ENCODE results near the gene ABCC5.

Gene ABCC5

DNA sequence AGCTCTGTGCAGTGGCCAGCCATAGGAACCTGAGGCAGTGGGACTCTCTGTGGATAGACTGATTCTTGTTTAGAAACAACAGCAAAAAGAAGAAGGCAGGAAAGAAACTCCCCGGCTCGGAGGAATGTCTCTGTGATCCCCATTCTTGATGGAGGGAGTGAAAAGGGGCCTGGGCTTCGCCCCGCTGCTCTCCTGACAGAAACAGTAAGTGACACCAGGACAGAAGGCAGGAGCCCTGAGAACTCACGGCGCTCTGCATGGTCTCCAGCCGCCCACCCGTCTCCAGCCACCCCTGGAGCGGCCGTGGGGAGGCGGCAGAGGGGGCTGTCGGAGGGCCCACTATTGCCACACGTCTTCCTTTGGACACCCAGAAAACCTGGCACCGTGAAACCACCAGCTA, 97.3 kb downstream of the ABCC5 start:
- no peak for DNase-seq (ENCODE audit: extremely low read depth, low read depth)
- TF ChIP-seq, protein P1, sequence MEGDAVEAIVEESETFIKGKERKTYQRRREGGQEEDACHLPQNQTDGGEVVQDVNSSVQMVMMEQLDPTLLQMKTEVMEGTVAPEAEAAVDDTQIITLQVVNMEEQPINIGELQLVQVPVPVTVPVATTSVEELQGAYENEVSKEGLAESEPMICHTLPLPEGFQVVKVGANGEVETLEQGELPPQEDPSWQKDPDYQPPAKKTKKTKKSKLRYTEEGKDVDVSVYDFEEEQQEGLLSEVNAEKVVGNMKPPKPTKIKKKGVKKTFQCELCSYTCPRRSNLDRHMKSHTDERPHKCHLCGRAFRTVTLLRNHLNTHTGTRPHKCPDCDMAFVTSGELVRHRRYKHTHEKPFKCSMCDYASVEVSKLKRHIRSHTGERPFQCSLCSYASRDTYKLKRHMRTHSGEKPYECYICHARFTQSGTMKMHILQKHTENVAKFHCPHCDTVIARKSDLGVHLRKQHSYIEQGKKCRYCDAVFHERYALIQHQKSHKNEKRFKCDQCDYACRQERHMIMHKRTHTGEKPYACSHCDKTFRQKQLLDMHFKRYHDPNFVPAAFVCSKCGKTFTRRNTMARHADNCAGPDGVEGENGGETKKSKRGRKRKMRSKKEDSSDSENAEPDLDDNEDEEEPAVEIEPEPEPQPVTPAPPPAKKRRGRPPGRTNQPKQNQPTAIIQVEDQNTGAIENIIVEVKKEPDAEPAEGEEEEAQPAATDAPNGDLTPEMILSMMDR (IDR thresholded peaks at IDR 0.05; ENCODE audit: low read depth, low read length), result no peak

DNA sequence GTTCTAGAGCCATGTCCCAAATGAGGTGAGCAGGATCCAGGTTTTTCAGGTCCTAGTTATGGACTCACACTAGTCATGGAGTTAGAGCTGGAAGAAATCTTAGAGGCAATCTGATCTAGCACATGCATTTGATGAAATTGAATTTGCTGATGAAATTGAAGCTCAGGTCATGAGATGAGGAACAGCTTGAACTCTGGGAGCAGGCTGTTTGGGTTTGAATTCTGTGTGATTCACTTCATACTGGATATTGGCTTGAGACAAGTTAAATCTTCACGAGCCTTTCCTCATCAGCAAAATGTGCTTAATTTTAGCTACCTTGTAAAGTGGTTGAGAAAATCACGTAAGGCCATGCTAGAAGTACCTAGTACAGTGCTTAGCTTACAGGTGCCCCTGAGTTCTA, 99.5 kb downstream of the ABCC5 start:
- TF ChIP-seq, protein P1 (IDR thresholded peaks at IDR 0.05; ENCODE audit: low read depth, low read length), result no peak
- DNase-seq (ENCODE audit: extremely low read depth, low read depth), result no peak

DNA sequence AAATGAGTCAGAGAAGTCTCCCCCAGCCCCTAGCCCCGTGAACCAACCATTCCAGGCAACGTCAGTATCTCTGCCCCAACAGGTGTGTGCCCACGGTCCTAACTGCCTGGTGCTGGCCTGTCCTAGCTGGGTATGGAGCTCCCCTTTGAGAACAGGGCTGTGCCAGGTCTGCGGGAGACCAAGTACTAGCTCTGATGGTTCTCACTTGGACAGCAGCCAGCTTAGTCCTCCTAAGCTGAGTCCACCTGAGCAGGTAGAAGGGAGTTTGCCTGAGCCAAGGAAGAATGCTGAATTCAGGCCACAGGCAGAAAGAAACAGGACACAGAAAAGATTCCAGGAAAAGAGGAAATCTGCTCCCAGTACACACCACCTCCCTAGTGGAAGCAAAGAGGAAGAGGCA, 99.9 kb downstream of the ABCC5 start:
- TF ChIP-seq, protein P1 (IDR thresholded peaks at IDR 0.05; ENCODE audit: low read depth, low read length), result no peak
- no peak for DNase-seq (ENCODE audit: extremely low read depth, low read depth)

DNA sequence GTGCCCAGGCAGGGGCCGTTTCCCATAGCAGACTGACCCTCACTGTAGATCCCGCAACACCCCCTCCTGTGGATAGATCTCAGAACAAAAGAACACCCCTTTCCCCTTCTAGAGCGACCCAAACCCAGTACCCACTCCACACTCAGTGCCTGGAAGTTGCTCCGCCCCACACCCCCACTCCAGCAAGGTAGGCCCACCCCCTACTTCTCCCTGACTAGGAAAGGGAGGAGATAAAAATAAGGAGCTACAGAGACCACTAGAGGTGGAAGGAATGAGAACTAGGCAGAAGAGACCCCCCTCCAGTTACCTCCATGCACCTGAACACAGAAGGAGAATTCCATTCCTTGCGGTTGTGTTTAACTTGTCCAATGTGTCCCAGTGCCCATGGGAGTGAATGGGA, 102.8 kb downstream of the ABCC5 start:
- TF ChIP-seq, protein P1 (IDR thresholded peaks at IDR 0.05; ENCODE audit: low read depth, low read length), result no peak
- DNase-seq (ENCODE audit: extremely low read depth, low read depth), result no peak

DNA sequence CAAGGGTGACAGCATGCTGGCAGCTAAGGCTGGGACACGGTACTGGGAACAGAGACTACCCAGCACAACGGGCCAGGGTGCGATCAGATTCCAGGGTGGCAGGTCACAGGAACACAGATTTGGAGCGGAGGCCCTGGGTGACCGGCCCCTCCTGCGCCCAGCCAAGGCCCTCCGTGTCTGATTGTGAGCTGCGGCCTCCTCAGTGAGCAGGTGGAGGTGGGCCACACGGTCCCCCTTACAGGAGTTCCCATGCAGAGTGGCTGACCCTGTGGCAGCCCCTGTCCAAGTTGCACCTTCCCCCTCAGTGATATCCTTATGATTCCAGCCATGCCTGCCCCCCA, 104.1 kb downstream of the ABCC5 start:
- TF ChIP-seq, protein P1 (IDR thresholded peaks at IDR 0.05; ENCODE audit: low read depth, low read length), result no peak
- DNase-seq (ENCODE audit: extremely low read depth, low read depth), result no peak

DNA sequence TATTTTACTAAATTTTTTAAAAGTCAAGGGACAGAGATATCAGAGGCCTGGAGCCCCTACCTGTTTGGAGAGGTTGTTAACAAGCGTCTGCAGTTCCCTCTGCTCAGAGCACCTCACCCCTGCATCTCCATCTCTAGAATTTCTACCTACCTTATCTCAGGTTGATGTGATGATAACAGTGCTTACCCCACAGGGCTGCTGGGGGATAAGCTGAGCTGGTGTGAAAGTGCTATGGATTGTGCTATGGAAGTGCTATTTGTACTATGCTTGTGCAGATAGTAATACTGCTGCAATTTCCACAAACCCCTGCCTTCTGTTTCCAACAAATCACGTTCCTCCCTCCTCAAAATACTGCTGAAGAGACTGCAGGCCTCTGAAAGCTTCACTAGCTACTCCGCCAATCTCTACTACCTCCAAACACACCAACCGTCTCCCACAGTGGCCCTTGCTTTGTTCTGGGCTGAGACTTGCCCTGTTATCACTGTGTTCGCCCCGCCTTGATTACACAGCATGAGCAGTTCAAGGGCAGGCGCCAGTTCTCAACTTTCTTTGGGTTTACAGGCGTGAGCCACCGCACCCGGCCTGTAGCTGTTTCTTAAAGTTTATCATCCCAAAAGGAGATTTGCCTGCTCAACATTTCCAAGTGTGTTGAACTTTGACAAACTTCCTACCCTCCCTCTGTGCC, 104.6 kb downstream of the ABCC5 start:
- TF ChIP-seq, protein P1 (IDR thresholded peaks at IDR 0.05; ENCODE audit: low read depth, low read length), result no peak
- no peak for DNase-seq (ENCODE audit: extremely low read depth, low read depth)

DNA sequence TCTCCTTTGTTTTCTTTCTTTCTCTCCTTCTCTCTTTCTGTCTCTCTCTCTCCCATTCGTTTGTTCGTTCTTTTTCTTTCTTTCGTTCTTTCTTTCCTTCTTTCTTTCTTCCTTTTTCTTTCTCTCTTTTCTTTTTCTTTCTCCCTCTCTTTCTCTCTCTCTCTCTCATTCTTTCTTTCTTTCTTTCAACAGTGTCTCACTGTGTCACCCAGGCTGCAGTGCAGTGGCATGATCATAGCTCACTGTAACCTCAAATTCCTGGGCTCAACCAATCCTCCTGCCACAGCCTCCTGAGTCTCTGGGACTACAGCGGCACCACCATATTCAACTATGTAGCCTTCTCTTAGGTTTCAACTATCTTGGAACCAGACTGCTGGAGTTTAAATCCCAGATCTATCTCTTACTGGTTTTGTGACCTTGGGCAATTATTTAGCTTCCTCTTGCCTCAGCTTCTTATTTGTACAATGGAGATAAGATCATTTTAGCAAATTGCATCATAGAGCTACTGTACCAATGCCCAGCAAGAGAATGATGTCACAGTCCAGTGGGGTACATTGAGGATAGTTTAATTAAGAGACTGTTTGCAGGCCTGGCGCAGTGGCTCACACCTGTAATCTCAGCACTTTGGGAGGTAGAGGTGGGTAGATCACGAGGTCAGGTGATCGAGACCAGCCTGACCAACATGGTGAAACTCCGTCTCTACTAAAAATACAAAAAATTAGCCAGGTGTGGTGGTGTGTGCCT, 105.7 kb downstream of the ABCC5 start:
- no peak for DNase-seq (ENCODE audit: extremely low read depth, low read depth)

More for the DNA sequence above, 105.7 kb downstream of the ABCC5 start:
- TF ChIP-seq, protein P1 (IDR thresholded peaks at IDR 0.05; ENCODE audit: low read depth, low read length), result no peak

Measured in AG09319 (cell line).